HepG2 (cell line): ENCODE results near the gene C11orf86. TPM values are rescaled to one million over a fixed set of nuclear protein-coding genes. Genes with fewer than 3 reads are reported as not detected.

Experiments used
- DR1 ChIP-seq: sonication (generic); formaldehyde crosslinking; IDR thresholded peaks from 2 replicates; pipeline ENCODE4 v1.8.0; 2021; ENCODE audit warnings: mild to moderate bottlenecking, missing genetic modification reagents, inconsistent platforms
- GABPB1 ChIP-seq: IDR thresholded peaks from 2 replicates; pipeline ENCODE4 v1.6.1; 2016; ENCODE audit warnings: mild to moderate bottlenecking, missing genetic modification reagents, moderate library complexity, missing compliant biosample characterization
- MEIS1 ChIP-seq: sonication (generic); formaldehyde crosslinking; IDR thresholded peaks from 2 replicates; pipeline ENCODE4 v1.9.0; 2021; ENCODE audit warnings: mild to moderate bottlenecking, missing genetic modification reagents, moderate library complexity, borderline replicate concordance
- NBN ChIP-seq: fragments of 450-650 bp; conservative IDR thresholded peaks from 2 replicates; pipeline ENCODE4 v1.6.1; 2017
- PITX1 ChIP-seq: sonication (generic); formaldehyde crosslinking; IDR thresholded peaks from 2 replicates; pipeline ENCODE4 v1.5.1; 2020; ENCODE audit warnings: mild to moderate bottlenecking, missing genetic modification reagents
- POLR2AphosphoS2 ChIP-seq: IDR thresholded peaks from 2 replicates; pipeline ENCODE4 v1.6.1; 2011; ENCODE audit warnings: low read depth, low read length, improper control_type of control experiment
- PTBP1 ChIP-seq: fragments of 200-400 bp; formaldehyde crosslinking; IDR thresholded peaks from 2 replicates; pipeline ENCODE4 v1.6.1; 2018; ENCODE audit warnings: low read length, low read depth; ENCODE audit not compliant: poor library complexity, severe bottlenecking
- RARA ChIP-seq: IDR thresholded peaks from 2 replicates; pipeline ENCODE4 v1.6.1; 2016; ENCODE audit warnings: missing genetic modification reagents, missing compliant biosample characterization
- RFXAP ChIP-seq: sonication (generic); formaldehyde crosslinking; IDR thresholded peaks from 2 replicates; pipeline ENCODE4 v1.4.0; 2020; ENCODE audit warnings: missing genetic modification reagents, borderline replicate concordance
- TEAD3 ChIP-seq: optimal IDR thresholded peaks from 2 replicates; pipeline ENCODE3; 2016; ENCODE audit warnings: borderline replicate concordance
- ZFP62 ChIP-seq: sonication (generic); formaldehyde crosslinking; IDR thresholded peaks from 2 replicates; pipeline ENCODE4 v1.4.0; 2020; ENCODE audit warnings: missing genetic modification reagents
- ZNF251 ChIP-seq: sonication (generic); formaldehyde crosslinking; IDR thresholded peaks from 2 replicates; pipeline ENCODE4 v1.9.0; 2021; ENCODE audit warnings: mild to moderate bottlenecking, missing genetic modification reagents
- ZNF569 ChIP-seq: sonication (generic); formaldehyde crosslinking; IDR thresholded peaks from 2 replicates; pipeline ENCODE4 v1.5.0; 2020; ENCODE audit warnings: mild to moderate bottlenecking, missing genetic modification reagents, moderate library complexity, borderline replicate concordance
- ZNF605 ChIP-seq: sonication (generic); formaldehyde crosslinking; IDR thresholded peaks from 2 replicates; pipeline ENCODE4 v1.8.0; 2022; ENCODE audit warnings: mild to moderate bottlenecking, missing genetic modification reagents
- ZNF674 ChIP-seq: sonication (generic); formaldehyde crosslinking; IDR thresholded peaks from 2 replicates; pipeline ENCODE4 v1.5.0; 2020; ENCODE audit warnings: low read depth, mild to moderate bottlenecking, missing genetic modification reagents
- ZNF720 ChIP-seq: sonication (generic); formaldehyde crosslinking; IDR thresholded peaks from 2 replicates; pipeline ENCODE4 v1.4.0; 2020; ENCODE audit warnings: missing genetic modification reagents
- ZNF780A ChIP-seq: sonication (generic); formaldehyde crosslinking; IDR thresholded peaks from 2 replicates; pipeline ENCODE4 v1.8.0; 2022; ENCODE audit warnings: mild to moderate bottlenecking, missing genetic modification reagents, moderate library complexity
- ZNF879 ChIP-seq: sonication (generic); formaldehyde crosslinking; IDR thresholded peaks from 2 replicates; pipeline ENCODE4 v1.8.1; 2023; ENCODE audit warnings: missing genetic modification reagents
- ZZZ3 ChIP-seq: sonication (generic); formaldehyde crosslinking; IDR thresholded peaks from 2 replicates; pipeline ENCODE4 v1.4.0; 2020; ENCODE audit warnings: missing genetic modification reagents, mild to moderate bottlenecking, borderline replicate concordance
- polyA plus RNA-seq, 8 experiments: library from polyadenylated mRNA; depleted of rRNA in 3 of 8; stranded (reverse) in 7 of 8; unstranded in 1 of 8; fragments of >200 nt; fragmentation: Illumina TruSeq in 4 of 8; extraction: Trizol in 4 of 8; gene quantifications; 2 replicates each; pipeline versions ENCODE4 v1.2.1 to v1.2.3, GENCODE V29; 2011 to 2016; ENCODE audit warnings: low read depth in 4 of 8, missing spikeins in 1 of 8, mixed read lengths in 1 of 8; ENCODE audit not compliant: insufficient read depth in 1 of 8
- total RNA-seq, 5 experiments: library from RNA; depleted of rRNA; stranded (reverse); fragments of >200 nt; fragmentation: Illumina TruSeq; extraction: Trizol; gene quantifications; 2 replicates each; pipeline ENCODE4 v1.2.3, GENCODE V29; 2016; ENCODE audit warnings: low read depth in 1 of 5
- TF ChIP-seq, protein P1 (sequence below): sonication (generic); formaldehyde crosslinking; IDR thresholded peaks from 2 replicates; pipeline ENCODE4 v1.9.0; 2022; ENCODE audit warnings: missing genetic modification reagents, mild to moderate bottlenecking, borderline replicate concordance
- TF ChIP-seq, protein P2 (sequence below): sonication (generic); formaldehyde crosslinking; IDR thresholded peaks from 2 replicates; pipeline ENCODE4 v1.4.0; 2020; ENCODE audit warnings: missing genetic modification reagents; ENCODE audit errors: not compliant biosample characterization
- TF ChIP-seq, protein P3 (sequence below): sonication (generic); formaldehyde crosslinking; IDR thresholded peaks from 2 replicates; pipeline ENCODE4 v1.4.0; 2020; ENCODE audit warnings: missing genetic modification reagents, mild to moderate bottlenecking, borderline replicate concordance
- TF ChIP-seq, protein P4 (sequence below): sonication (generic); formaldehyde crosslinking; IDR thresholded peaks from 2 replicates; pipeline ENCODE4 v1.4.0; 2020; ENCODE audit warnings: mild to moderate bottlenecking, missing genetic modification reagents

The C11orf86 gene
- total and polyA plus RNA-seq, 2 of the 13 experiments (the other 11 are each of a cell fraction or from before 2014, with no cell fraction given): 0.11 to 0.18 TPM

DNA sequence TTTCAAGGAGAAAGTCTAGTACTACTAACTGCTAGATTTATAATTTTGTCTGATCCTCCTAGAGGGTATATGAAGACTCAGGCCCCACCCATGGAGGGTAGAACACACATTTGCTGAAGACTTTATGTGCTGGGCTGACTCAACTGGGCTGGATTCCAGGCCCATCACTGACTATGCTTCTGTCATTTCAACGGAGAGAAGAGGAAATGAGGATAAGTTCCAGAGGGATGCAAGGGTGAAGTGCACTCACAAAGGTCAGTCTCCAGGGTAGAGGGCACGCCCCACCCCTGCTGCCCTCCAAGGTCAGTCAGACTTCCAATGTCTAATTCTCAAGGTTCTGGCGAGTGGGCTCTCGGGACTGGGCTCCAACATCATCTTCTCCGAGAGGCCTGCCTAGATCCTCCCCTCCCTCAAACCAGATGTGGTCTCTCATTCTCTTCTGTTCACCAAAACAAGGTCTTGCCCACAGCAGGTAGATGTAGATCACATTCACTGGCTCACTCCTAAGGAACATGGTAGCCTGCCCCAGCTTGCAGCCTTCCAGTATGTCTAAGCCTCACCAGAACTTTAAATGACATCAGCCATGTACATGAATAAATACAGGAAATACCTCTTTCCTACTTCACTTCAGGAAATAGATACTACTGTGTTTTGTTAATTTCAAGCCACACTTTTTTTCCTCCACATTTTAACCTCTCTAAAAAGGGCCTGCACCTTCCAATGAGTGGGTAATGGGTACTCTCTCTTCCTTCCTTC is 7.3 kb upstream of the C11orf86 start (continued):
- TF ChIP-seq, protein P1, sequence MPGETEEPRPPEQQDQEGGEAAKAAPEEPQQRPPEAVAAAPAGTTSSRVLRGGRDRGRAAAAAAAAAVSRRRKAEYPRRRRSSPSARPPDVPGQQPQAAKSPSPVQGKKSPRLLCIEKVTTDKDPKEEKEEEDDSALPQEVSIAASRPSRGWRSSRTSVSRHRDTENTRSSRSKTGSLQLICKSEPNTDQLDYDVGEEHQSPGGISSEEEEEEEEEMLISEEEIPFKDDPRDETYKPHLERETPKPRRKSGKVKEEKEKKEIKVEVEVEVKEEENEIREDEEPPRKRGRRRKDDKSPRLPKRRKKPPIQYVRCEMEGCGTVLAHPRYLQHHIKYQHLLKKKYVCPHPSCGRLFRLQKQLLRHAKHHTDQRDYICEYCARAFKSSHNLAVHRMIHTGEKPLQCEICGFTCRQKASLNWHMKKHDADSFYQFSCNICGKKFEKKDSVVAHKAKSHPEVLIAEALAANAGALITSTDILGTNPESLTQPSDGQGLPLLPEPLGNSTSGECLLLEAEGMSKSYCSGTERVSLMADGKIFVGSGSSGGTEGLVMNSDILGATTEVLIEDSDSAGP (CRISPR knock-in tag): 0 out of 2 replicates have a peak, but pooled peaks have one; percentile 17
- TF ChIP-seq TEAD3 (CRISPR knock-in tag): peak; percentile 19
- TF ChIP-seq GABPB1 (CRISPR knock-in tag): no peak
- no peak for TF ChIP-seq NBN
- peak; percentile 46; the same call in 1 of the 2 replicates for TF ChIP-seq RARA (CRISPR knock-in tag)
- TF ChIP-seq ZNF720 (CRISPR knock-in tag): no peak
- TF ChIP-seq RFXAP (CRISPR knock-in tag): no peak
- no peak for TF ChIP-seq POLR2AphosphoS2
- no peak for TF ChIP-seq ZNF780A
- TF ChIP-seq PITX1 (CRISPR knock-in tag): no peak
- no peak for TF ChIP-seq DR1 (CRISPR knock-in tag)
- no peak for TF ChIP-seq MEIS1
- TF ChIP-seq ZZZ3 (CRISPR knock-in tag): no peak
- no peak for TF ChIP-seq ZNF569 (CRISPR knock-in tag)
- no peak for TF ChIP-seq PTBP1
- TF ChIP-seq ZNF605 (CRISPR knock-in tag): no peak
- TF ChIP-seq ZNF674 (CRISPR knock-in tag): no peak
- TF ChIP-seq, protein P2, sequence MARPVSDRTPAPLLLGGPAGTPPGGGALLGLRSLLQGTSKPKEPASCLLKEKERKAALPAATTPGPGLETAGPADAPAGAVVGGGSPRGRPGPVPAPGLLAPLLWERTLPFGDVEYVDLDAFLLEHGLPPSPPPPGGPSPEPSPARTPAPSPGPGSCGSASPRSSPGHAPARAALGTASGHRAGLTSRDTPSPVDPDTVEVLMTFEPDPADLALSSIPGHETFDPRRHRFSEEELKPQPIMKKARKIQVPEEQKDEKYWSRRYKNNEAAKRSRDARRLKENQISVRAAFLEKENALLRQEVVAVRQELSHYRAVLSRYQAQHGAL: no peak
- TF ChIP-seq, protein P3, sequence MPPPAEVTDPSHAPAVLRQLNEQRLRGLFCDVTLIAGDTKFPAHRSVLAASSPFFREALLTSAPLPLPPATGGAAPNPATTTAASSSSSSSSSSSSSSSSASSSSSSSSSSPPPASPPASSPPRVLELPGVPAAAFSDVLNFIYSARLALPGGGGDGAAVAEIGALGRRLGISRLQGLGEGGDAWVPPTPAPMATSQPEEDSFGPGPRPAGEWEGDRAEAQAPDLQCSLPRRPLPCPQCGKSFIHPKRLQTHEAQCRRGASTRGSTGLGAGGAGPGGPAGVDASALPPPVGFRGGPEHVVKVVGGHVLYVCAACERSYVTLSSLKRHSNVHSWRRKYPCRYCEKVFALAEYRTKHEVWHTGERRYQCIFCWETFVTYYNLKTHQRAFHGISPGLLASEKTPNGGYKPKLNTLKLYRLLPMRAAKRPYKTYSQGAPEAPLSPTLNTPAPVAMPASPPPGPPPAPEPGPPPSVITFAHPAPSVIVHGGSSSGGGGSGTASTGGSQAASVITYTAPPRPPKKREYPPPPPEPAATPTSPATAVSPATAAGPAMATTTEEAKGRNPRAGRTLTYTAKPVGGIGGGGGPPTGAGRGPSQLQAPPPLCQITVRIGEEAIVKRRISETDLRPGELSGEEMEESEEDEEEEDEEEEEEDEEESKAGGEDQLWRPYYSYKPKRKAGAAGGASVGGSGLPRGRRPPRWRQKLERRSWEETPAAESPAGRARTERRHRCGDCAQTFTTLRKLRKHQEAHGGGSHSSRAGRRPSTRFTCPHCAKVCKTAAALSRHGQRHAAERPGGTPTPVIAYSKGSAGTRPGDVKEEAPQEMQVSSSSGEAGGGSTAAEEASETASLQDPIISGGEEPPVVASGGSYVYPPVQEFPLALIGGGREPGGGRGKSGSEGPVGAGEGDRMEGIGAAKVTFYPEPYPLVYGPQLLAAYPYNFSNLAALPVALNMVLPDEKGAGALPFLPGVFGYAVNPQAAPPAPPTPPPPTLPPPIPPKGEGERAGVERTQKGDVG (CRISPR knock-in tag): no peak
- TF ChIP-seq ZFP62 (CRISPR knock-in tag): no peak
- no peak for TF ChIP-seq ZNF251 (CRISPR knock-in tag)
- TF ChIP-seq ZNF879 (CRISPR knock-in tag): no peak
- TF ChIP-seq, protein P4, sequence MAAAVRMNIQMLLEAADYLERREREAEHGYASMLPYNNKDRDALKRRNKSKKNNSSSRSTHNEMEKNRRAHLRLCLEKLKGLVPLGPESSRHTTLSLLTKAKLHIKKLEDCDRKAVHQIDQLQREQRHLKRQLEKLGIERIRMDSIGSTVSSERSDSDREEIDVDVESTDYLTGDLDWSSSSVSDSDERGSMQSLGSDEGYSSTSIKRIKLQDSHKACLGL (CRISPR knock-in tag): no peak
